GM12878 (cell line): ENCODE measurements around the gene PTPRF. TPM values are rescaled to one million over a fixed set of nuclear protein-coding genes. Genes with fewer than 3 reads are reported as not detected.

Experiments
- ATAC-seq: fragments of 200-7000 bp; cut with Tn5 transposase; 3 replicates; pipeline ENCODE4 v1.9.1; 2020; ENCODE audit warnings: mild to moderate bottlenecking, moderate library complexity
- BruUV-seq: library from RNA; stranded (reverse); fragments of 400-500 nt; replicated peaks from 2 replicates; lab custom pipeline; 2021; lab: Mats Ljungman, UMichigan
- CTCF ChIA-PET: fragments of 300-600 bp; sonication (Branson Sonifier 250); formaldehyde crosslinking; extraction: SDS; loops from one replicate; lab custom pipeline; 2021; ENCODE audit warnings: inconsistent platforms; lab: Yijun Ruan, JAX
- POLR2A ChIA-PET: fragments of 350-600 bp; formaldehyde crosslinking; extraction: SDS; loops from one replicate; lab custom pipeline; 2021; ENCODE audit warnings: inconsistent platforms; lab: Charles Lee
- RAD21 ChIA-PET: fragments of 300-600 bp; sonication (Branson Sonifier 250); formaldehyde crosslinking; loops from one replicate; lab custom pipeline; 2023; ENCODE audit warnings: antibody characterized with exemption; ENCODE audit not compliant: unreplicated experiment; lab: Charles Lee
- SMC1A ChIA-PET: fragments of 300-600 bp; sonication (Branson Sonifier 250); formaldehyde crosslinking; loops from one replicate; lab custom pipeline; 2023; ENCODE audit not compliant: unreplicated experiment, uncharacterized antibody; lab: Charles Lee
- DNase-seq: peaks from one replicate; pipeline ENCODE4 v3.0.0-alpha.2; 2011; ENCODE audit warnings: low read depth, low spot score
- FAIRE-seq: peaks from 3 replicates; lab custom pipeline; 2011; peaks lifted over from hg19 to GRCh38; lab: Jason Lieb, UNC
- H2AFZ ChIP-seq: 2 replicates; pipeline ENCODE4 v1.6.0; 2011; ENCODE audit warnings: low read depth, low read length, control low read depth; ENCODE audit not compliant: control insufficient read depth
- H3K27ac ChIP-seq: 2 replicates; pipeline ENCODE4 v1.5.1; 2011; ENCODE audit warnings: control low read depth; ENCODE audit not compliant: control insufficient read depth, insufficient read depth
- H3K27me3 ChIP-seq, 2 experiments: replicated peaks in 1 of 2; 2 replicates each; pipeline versions ENCODE4 v1.6.0 to v1.6.1; 2011; ENCODE audit warnings: low read length in 1 of 2; ENCODE audit not compliant: control insufficient read depth in 2 of 2, insufficient read depth in 2 of 2
- H3K36me3 ChIP-seq, 2 experiments: 2 replicates each; pipeline ENCODE4 v1.5.1; 2011; ENCODE audit warnings: low read length in 1 of 2; ENCODE audit not compliant: control insufficient read depth in 2 of 2, insufficient read depth in 2 of 2
- H3K4me1 ChIP-seq: 2 replicates; pipeline ENCODE4 v1.6.1; 2011; ENCODE audit warnings: mild to moderate bottlenecking, low read length, moderate library complexity, mixed read lengths; ENCODE audit not compliant: control insufficient read depth, insufficient read depth
- H3K4me2 ChIP-seq: 2 replicates; pipeline ENCODE4 v1.6.0; 2011; ENCODE audit warnings: control low read depth; ENCODE audit not compliant: control insufficient read depth, insufficient read depth
- H3K4me3 ChIP-seq: fragments of 200-600 bp; sonication (generic); 2 replicates; pipeline ENCODE4 v1.5.1; 2016
- H3K79me2 ChIP-seq: 2 replicates; pipeline ENCODE4 v1.6.0; 2011; ENCODE audit warnings: low read length; ENCODE audit not compliant: control insufficient read depth, insufficient read depth
- H3K9ac ChIP-seq: 2 replicates; pipeline ENCODE4 v1.8.0; 2011; ENCODE audit warnings: low read length, control low read depth, mixed read lengths; ENCODE audit not compliant: control insufficient read depth, insufficient read depth
- H3K9me3 ChIP-seq: replicated peaks from 3 replicates; pipeline ENCODE4 v1.5.1; 2011; ENCODE audit warnings: mild to moderate bottlenecking, low read length; ENCODE audit not compliant: control insufficient read depth, insufficient read depth
- H4K20me1 ChIP-seq: 2 replicates; pipeline ENCODE4 v1.6.0; 2011; ENCODE audit not compliant: control insufficient read depth, insufficient read depth
- FOXK2 ChIP-seq: fragments of 450-650 bp; IDR thresholded peaks from 2 replicates; pipeline ENCODE4 v1.6.1; 2017; ENCODE audit warnings: mild to moderate bottlenecking, moderate library complexity
- GATAD2B ChIP-seq: fragments of 450-650 bp; conservative IDR thresholded peaks from 2 replicates; pipeline ENCODE4 v1.6.1; 2017; ENCODE audit warnings: low read depth, mild to moderate bottlenecking, moderate library complexity
- MTA2 ChIP-seq: fragments of 450-650 bp; IDR thresholded peaks from 2 replicates; pipeline ENCODE4 v1.6.1; 2016; ENCODE audit warnings: low read depth, mild to moderate bottlenecking, moderate library complexity
- NFYA ChIP-seq: IDR thresholded peaks from 2 replicates; pipeline ENCODE4 v1.6.1; 2011; ENCODE audit warnings: low read depth, mild to moderate bottlenecking, low read length, improper control_type of control experiment, borderline replicate concordance
- POLR2A ChIP-seq: IDR thresholded peaks from 2 replicates; pipeline ENCODE4 v1.6.1; 2011; ENCODE audit warnings: low read depth, mild to moderate bottlenecking, low read length
- RAD21 ChIP-seq: IDR thresholded peaks from 2 replicates; pipeline ENCODE4 v1.6.1; 2011; ENCODE audit warnings: mild to moderate bottlenecking, low read depth, low read length, moderate library complexity; ENCODE audit not compliant: insufficient read depth
- RBBP5 ChIP-seq: fragments of 200-600 bp; sonication (generic); conservative IDR thresholded peaks from 2 replicates; pipeline ENCODE4 v1.6.1; 2016
- RUNX3 ChIP-seq: IDR thresholded peaks from 2 replicates; pipeline ENCODE4 v1.6.1; 2012; ENCODE audit warnings: low read length, inconsistent platforms
- ZNF622 ChIP-seq: fragments of 450-650 bp; IDR thresholded peaks from 2 replicates; pipeline ENCODE4 v1.6.1; 2017; ENCODE audit warnings: mild to moderate bottlenecking, inconsistent platforms
- WGBS: methylation state at CpG from one replicate; pipeline ENCODE4 v1.1.6; 2016; ENCODE audit warnings: low lambda C conversion rate; ENCODE audit not compliant: insufficient replicate concordance, insufficient coverage; ENCODE audit errors: missing lambda C conversion rate; 5-methylcytosine and 5-hydroxymethylcytosine counted together
- in situ Hi-C: fragments of 300-500 bp; cut with MboI; formaldehyde crosslinking; loops from 9 replicates; pipeline ENCODE4 v1.14.3; 2018; ENCODE audit warnings: mixed read lengths
- intact Hi-C: fragments of 100-400 bp; cut with micrococcal nuclease; formaldehyde crosslinking; loops from one replicate; pipeline ENCODE4 v1.14.2; 2022; ENCODE audit not compliant: unreplicated experiment
- polyA plus RNA-seq, 11 experiments: library from polyadenylated mRNA; depleted of rRNA in 4 of 11; unstranded in 6 of 11; stranded (reverse) in 5 of 11; fragments of >200 nt; fragmentation: Nextera tagmentation in 4 of 11; fragmentation: Illumina TruSeq in 1 of 11; extraction: Ambion mirVana in 4 of 11; extraction: Trizol in 1 of 11; gene quantifications; 1 replicate in 1 of 11; 2 replicates in 10 of 11; pipeline versions ENCODE4 v1.2.1 to v1.2.3, GENCODE V29; 2011 to 2016; ENCODE audit warnings: inconsistent platforms in 2 of 11, missing spikeins in 2 of 11, low read depth in 1 of 11
- total RNA-seq, 4 experiments: library from RNA; depleted of rRNA in 3 of 4; stranded (reverse); fragments of >200 nt in 3 of 4; fragmentation: Illumina TruSeq in 1 of 4; extraction: Trizol in 1 of 4; gene quantifications; 2 replicates each; pipeline versions ENCODE4 v1.2.1 to v1.2.3, GENCODE V29; 2013 to 2021
- TF ChIP-seq, protein P1 (sequence below): IDR thresholded peaks from 2 replicates; pipeline ENCODE4 v1.6.1; 2012; ENCODE audit warnings: low read depth, low read length, improper control_type of control experiment
- TF ChIP-seq, protein P2 (sequence below): IDR thresholded peaks from 2 replicates; pipeline ENCODE4 v1.6.1; 2012; ENCODE audit warnings: low read depth, low read length, improper control_type of control experiment
- TF ChIP-seq, protein P3 (sequence below): fragments of 450-650 bp; IDR thresholded peaks from 2 replicates; pipeline ENCODE4 v1.6.1; 2018; ENCODE audit warnings: mild to moderate bottlenecking, low read depth, moderate library complexity; ENCODE audit not compliant: partially characterized antibody
- TF ChIP-seq, protein P4 (sequence below): fragments of 450-650 bp; formaldehyde crosslinking; IDR thresholded peaks from 2 replicates; pipeline ENCODE4 v1.4.0; 2020; ENCODE audit warnings: mild to moderate bottlenecking, moderate library complexity

PTPRF gene
- total and polyA plus RNA-seq, 10 of the 15 experiments (the other 5 are each of a cell fraction or from before 2014, with no cell fraction given) = 0.04 to 2.6 (median 0.32) TPM

DNA sequence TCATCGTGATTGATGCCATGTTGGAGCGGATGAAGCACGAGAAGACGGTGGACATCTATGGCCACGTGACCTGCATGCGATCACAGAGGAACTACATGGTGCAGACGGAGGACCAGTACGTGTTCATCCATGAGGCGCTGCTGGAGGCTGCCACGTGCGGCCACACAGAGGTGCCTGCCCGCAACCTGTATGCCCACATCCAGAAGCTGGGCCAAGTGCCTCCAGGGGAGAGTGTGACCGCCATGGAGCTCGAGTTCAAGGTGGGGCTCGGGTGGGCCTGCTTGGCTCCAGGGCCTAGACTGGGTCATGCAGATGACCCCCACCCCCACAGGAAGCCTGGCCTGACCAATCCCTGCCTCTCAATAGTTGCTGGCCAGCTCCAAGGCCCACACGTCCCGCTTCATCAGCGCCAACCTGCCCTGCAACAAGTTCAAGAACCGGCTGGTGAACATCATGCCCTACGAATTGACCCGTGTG is 88.7 kb downstream of the PTPRF start:
- ChIA-PET RAD21 (no interaction called here), SMC1A (no interaction called here), POLR2A (interaction anchor here (0.5 kb wide), 1 partner anchor 122 kb away, joined by 5 read pairs; no protein-coding TSS in a partner anchor), CTCF (no interaction called here)
- DNase-seq (no peak), FAIRE-seq (no peak), ATAC-seq (no peak)
- no peaks in the 10 kb centered on the region for H4K20me1 ChIP-seq
- H3K79me2 ChIP-seq = no peaks in the 10 kb centered on the region
- H3K36me3 ChIP-seq = no peaks in the 10 kb centered on the region
- H3K4me2 ChIP-seq = no peak overlapping the region
- no peaks in the 10 kb centered on the region for H3K9me3 ChIP-seq
- no peak overlapping the region for H3K4me3 ChIP-seq
- H2AFZ ChIP-seq = no peak overlapping the region
- 58% methylated on average over 21 of the region's 21 CpGs for WGBS
- no TSS peak for BruUV-seq
- in situ Hi-C loops = no loop called here
- intact Hi-C loops = no loop called here
- H3K27me3 ChIP-seq = no peaks in the 10 kb centered on the region; a peak in 1 of 4 replicates
- no peaks in the 10 kb centered on the region for H3K4me1 ChIP-seq
- H3K27ac ChIP-seq = no peak overlapping the region
- no peak overlapping the region for H3K9ac ChIP-seq
- TF ChIP-seq, protein P1, sequence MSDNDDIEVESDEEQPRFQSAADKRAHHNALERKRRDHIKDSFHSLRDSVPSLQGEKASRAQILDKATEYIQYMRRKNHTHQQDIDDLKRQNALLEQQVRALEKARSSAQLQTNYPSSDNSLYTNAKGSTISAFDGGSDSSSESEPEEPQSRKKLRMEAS = no peak
- TF ChIP-seq GATAD2B (no peak), MTA2 (no peak), POLR2A (no peak), NFYA (no peak), RBBP5 (no peak), RAD21 (no peak), FOXK2 (no peak), RUNX3 (no peak), ZNF622 (no peak)
- TF ChIP-seq, protein P2, sequence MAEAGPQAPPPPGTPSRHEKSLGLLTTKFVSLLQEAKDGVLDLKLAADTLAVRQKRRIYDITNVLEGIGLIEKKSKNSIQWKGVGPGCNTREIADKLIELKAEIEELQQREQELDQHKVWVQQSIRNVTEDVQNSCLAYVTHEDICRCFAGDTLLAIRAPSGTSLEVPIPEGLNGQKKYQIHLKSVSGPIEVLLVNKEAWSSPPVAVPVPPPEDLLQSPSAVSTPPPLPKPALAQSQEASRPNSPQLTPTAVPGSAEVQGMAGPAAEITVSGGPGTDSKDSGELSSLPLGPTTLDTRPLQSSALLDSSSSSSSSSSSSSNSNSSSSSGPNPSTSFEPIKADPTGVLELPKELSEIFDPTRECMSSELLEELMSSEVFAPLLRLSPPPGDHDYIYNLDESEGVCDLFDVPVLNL = no peak
- TF ChIP-seq, protein P3, sequence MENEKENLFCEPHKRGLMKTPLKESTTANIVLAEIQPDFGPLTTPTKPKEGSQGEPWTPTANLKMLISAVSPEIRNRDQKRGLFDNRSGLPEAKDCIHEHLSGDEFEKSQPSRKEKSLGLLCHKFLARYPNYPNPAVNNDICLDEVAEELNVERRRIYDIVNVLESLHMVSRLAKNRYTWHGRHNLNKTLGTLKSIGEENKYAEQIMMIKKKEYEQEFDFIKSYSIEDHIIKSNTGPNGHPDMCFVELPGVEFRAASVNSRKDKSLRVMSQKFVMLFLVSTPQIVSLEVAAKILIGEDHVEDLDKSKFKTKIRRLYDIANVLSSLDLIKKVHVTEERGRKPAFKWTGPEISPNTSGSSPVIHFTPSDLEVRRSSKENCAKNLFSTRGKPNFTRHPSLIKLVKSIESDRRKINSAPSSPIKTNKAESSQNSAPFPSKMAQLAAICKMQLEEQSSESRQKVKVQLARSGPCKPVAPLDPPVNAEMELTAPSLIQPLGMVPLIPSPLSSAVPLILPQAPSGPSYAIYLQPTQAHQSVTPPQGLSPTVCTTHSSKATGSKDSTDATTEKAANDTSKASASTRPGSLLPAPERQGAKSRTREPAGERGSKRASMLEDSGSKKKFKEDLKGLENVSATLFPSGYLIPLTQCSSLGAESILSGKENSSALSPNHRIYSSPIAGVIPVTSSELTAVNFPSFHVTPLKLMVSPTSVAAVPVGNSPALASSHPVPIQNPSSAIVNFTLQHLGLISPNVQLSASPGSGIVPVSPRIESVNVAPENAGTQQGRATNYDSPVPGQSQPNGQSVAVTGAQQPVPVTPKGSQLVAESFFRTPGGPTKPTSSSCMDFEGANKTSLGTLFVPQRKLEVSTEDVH = no peak
- TF ChIP-seq, protein P4, sequence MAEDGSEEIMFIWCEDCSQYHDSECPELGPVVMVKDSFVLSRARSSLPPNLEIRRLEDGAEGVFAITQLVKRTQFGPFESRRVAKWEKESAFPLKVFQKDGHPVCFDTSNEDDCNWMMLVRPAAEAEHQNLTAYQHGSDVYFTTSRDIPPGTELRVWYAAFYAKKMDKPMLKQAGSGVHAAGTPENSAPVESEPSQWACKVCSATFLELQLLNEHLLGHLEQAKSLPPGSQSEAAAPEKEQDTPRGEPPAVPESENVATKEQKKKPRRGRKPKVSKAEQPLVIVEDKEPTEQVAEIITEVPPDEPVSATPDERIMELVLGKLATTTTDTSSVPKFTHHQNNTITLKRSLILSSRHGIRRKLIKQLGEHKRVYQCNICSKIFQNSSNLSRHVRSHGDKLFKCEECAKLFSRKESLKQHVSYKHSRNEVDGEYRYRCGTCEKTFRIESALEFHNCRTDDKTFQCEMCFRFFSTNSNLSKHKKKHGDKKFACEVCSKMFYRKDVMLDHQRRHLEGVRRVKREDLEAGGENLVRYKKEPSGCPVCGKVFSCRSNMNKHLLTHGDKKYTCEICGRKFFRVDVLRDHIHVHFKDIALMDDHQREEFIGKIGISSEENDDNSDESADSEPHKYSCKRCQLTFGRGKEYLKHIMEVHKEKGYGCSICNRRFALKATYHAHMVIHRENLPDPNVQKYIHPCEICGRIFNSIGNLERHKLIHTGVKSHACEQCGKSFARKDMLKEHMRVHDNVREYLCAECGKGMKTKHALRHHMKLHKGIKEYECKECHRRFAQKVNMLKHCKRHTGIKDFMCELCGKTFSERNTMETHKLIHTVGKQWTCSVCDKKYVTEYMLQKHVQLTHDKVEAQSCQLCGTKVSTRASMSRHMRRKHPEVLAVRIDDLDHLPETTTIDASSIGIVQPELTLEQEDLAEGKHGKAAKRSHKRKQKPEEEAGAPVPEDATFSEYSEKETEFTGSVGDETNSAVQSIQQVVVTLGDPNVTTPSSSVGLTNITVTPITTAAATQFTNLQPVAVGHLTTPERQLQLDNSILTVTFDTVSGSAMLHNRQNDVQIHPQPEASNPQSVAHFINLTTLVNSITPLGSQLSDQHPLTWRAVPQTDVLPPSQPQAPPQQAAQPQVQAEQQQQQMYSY = no peak
